Effector memory CD4-positive, alpha-beta T cell (primary cell): ENCODE data around the gene ICE2.

Experiments used
- DNase-seq, 3 donors: peaks; one replicate each; pipeline ENCODE4 v3.0.0-alpha.2; 2020
- H3K27ac ChIP-seq: 2 replicates; pipeline ENCODE4 v1.7.0; 2013; ENCODE audit warnings: mild to moderate bottlenecking, low read length, moderate library complexity; ENCODE audit not compliant: insufficient read depth, poor library complexity, severe bottlenecking
- H3K27me3 ChIP-seq: replicated peaks from 2 replicates; pipeline ENCODE4 v1.7.0; 2013; ENCODE audit warnings: mild to moderate bottlenecking, low read length; ENCODE audit not compliant: insufficient read depth, control insufficient read depth, poor library complexity, severe bottlenecking
- H3K36me3 ChIP-seq: 2 replicates; pipeline ENCODE4 v1.7.0; 2013; ENCODE audit warnings: mild to moderate bottlenecking, low read length, moderate library complexity; ENCODE audit not compliant: control insufficient read depth, insufficient read depth
- H3K4me1 ChIP-seq: 2 replicates; pipeline ENCODE4 v1.7.0; 2013; ENCODE audit warnings: low read length, mild to moderate bottlenecking; ENCODE audit not compliant: control insufficient read depth, insufficient read depth, poor library complexity, severe bottlenecking
- H3K4me3 ChIP-seq: 2 replicates; pipeline ENCODE4 v1.7.0; 2013; ENCODE audit warnings: low read length, low read depth, mild to moderate bottlenecking; ENCODE audit not compliant: insufficient read depth, poor library complexity, severe bottlenecking
- H3K9me3 ChIP-seq: 2 replicates; pipeline ENCODE4 v1.7.0; 2013; ENCODE audit warnings: mild to moderate bottlenecking, low read length, moderate library complexity; ENCODE audit not compliant: control insufficient read depth
- total RNA-seq, 3 donors: gene quantifications; one replicate each; lab custom pipeline; 2026; lab: John Stamatoyannopoulos, UW

ICE2 gene
- 47.5 to 60.8 (median 52.0) reads per million in 3 donors for total RNA-seq

- H3K9me3 ChIP-seq = no peaks in the 10 kb centered on the region
- peak; percentile 91 to 95 (median 95) for DNase-seq
- no peaks in the 10 kb centered on the region for H3K27me3 ChIP-seq
- H3K36me3 ChIP-seq = peaks cover 11% of the 10 kb centered on the region
- peak within 1 kb of the TSS; percentile 86 for H3K27ac ChIP-seq
- peaks cover 23% of the 10 kb centered on the region for H3K4me1 ChIP-seq
- peak within 1 kb of the TSS; percentile 86 for H3K4me3 ChIP-seq
Measured at GRCh38 chr15:60478566-60479360, at the start of gene ICE2. ICE2 (minus strand) TSS chr15:60479142; CDS start chr15:60477977, 1,165 bp downstream.

GRCh38 chr15:60528530-60528929 is 49.6 kb upstream of the ICE2 start:
- Histone ChIP-seq H3K4me3 (no peak overlapping the region), H3K27ac (peak overlapping the region; percentile 73), H3K27me3 (no peaks in the 10 kb centered on the region), H3K9me3 (no peaks in the 10 kb centered on the region), H3K36me3 (peaks cover 47% of the 10 kb centered on the region), H3K4me1 (peaks cover 32% of the 10 kb centered on the region)
- DNase-seq = no peak

- no peak for DNase-seq
- Histone ChIP-seq H3K4me1 (peaks cover 29% of the 10 kb centered on the region), H3K36me3 (peaks cover 47% of the 10 kb centered on the region), H3K27ac (peak overlapping the region; percentile 73), H3K9me3 (no peaks in the 10 kb centered on the region), H3K4me3 (no peak overlapping the region), H3K27me3 (no peaks in the 10 kb centered on the region)
Measured at GRCh38 chr15:60527456-60527855, 48.5 kb upstream of the ICE2 start.

GRCh38 chr15:60526127-60526616 is 47.2 kb upstream of the ICE2 start:
- H3K27ac ChIP-seq = peak overlapping the region; percentile 73
- DNase-seq = peak; percentile 33 to 60 (median 39)
- H3K4me3 ChIP-seq = no peak overlapping the region
- peaks cover 46% of the 10 kb centered on the region for H3K36me3 ChIP-seq
- no peaks in the 10 kb centered on the region for H3K27me3 ChIP-seq
- peaks cover 23% of the 10 kb centered on the region for H3K4me1 ChIP-seq
- no peaks in the 10 kb centered on the region for H3K9me3 ChIP-seq

GRCh38 chr15:60525341-60526039 is 46.5 kb upstream of the ICE2 start:
- Histone ChIP-seq H3K36me3 (peaks cover 39% of the 10 kb centered on the region), H3K27me3 (no peaks in the 10 kb centered on the region), H3K4me3 (no peak overlapping the region), H3K4me1 (peaks cover 23% of the 10 kb centered on the region), H3K27ac (peak overlapping the region; percentile 47), H3K9me3 (no peaks in the 10 kb centered on the region)
- no peak for DNase-seq

GRCh38 chr15:60523056-60523455 is 44.1 kb upstream of the ICE2 start:
- Histone ChIP-seq H3K36me3 (peaks cover 30% of the 10 kb centered on the region), H3K27me3 (no peaks in the 10 kb centered on the region), H3K9me3 (no peaks in the 10 kb centered on the region), H3K4me1 (peaks cover 5% of the 10 kb centered on the region), H3K4me3 (no peak overlapping the region), H3K27ac (no peak overlapping the region)
- no peak for DNase-seq

- Histone ChIP-seq H3K4me1 (no peaks in the 10 kb centered on the region), H3K27ac (no peak overlapping the region)
Measured at GRCh38 chr15:60520825-60521368, 42.0 kb upstream of the ICE2 start.

GRCh38 chr15:60520013-60520824 is 41.3 kb upstream of the ICE2 start:
- no peak for DNase-seq

More at GRCh38 chr15:60520825-60521368, 42.0 kb upstream of the ICE2 start:
- Histone ChIP-seq H3K4me3 (no peak overlapping the region), H3K36me3 (peaks cover 36% of the 10 kb centered on the region), H3K9me3 (no peaks in the 10 kb centered on the region), H3K27me3 (no peaks in the 10 kb centered on the region)
- DNase-seq = peak; percentile 52 to 69 (median 58)

GRCh38 chr15:60519218-60519617 is 40.3 kb upstream of the ICE2 start:
- no peak for DNase-seq
- H3K4me1 ChIP-seq = no peaks in the 10 kb centered on the region
- no peaks in the 10 kb centered on the region for H3K27me3 ChIP-seq
- peaks cover 40% of the 10 kb centered on the region for H3K36me3 ChIP-seq
- no peak overlapping the region for H3K4me3 ChIP-seq
- H3K27ac ChIP-seq = no peak overlapping the region
- H3K9me3 ChIP-seq = no peaks in the 10 kb centered on the region

More at GRCh38 chr15:60520013-60520824, 41.3 kb upstream of the ICE2 start:
- H3K4me1 ChIP-seq = no peaks in the 10 kb centered on the region
- peak overlapping the region; percentile 46 for H3K27ac ChIP-seq
- H3K9me3 ChIP-seq = no peaks in the 10 kb centered on the region
- no peaks in the 10 kb centered on the region for H3K27me3 ChIP-seq
- H3K36me3 ChIP-seq = peaks cover 40% of the 10 kb centered on the region
- no peak overlapping the region for H3K4me3 ChIP-seq
